GM23338 (cell line): ENCODE results near the gene MTHFR. TPM values are rescaled to one million over a fixed set of nuclear protein-coding genes. Genes with fewer than 3 reads are reported as not detected.

Experiments
- ATAC-seq: fragments of 200-7000 bp; cut with Tn5 transposase; 3 replicates; pipeline ENCODE4 v1.9.1; 2020
- DNase-seq: peaks from one replicate; pipeline ENCODE4 v3.0.0-alpha.2; 2015; ENCODE audit warnings: low spot score
- H2AFZ ChIP-seq: fragments of 200-600 bp; sonication (generic); 2 replicates; pipeline ENCODE4 v1.8.0; 2016; ENCODE audit warnings: antibody characterized with exemption, mild to moderate bottlenecking, moderate library complexity
- H3F3A ChIP-seq: fragments of 200-600 bp; sonication (generic); replicated peaks from 2 replicates; pipeline ENCODE4 v1.8.0; 2017; ENCODE audit warnings: antibody characterized with exemption, mixed run types, low read depth
- H3K27ac ChIP-seq: fragments of 200-600 bp; sonication (generic); 2 replicates; pipeline ENCODE4 v1.6.1; 2016; ENCODE audit warnings: low read depth
- H3K27me3 ChIP-seq: fragments of 200-600 bp; sonication (generic); 2 replicates; pipeline ENCODE4 v1.8.0; 2016; ENCODE audit warnings: mild to moderate bottlenecking, mixed run types, moderate library complexity; ENCODE audit not compliant: insufficient read depth
- H3K36me3 ChIP-seq: fragments of 200-600 bp; sonication (generic); 2 replicates; pipeline ENCODE4 v1.8.0; 2016; ENCODE audit warnings: mild to moderate bottlenecking; ENCODE audit not compliant: insufficient read depth
- H3K4me1 ChIP-seq: fragments of 200-600 bp; sonication (generic); 2 replicates; pipeline ENCODE4 v1.8.0; 2016; ENCODE audit warnings: mild to moderate bottlenecking, moderate library complexity; ENCODE audit not compliant: insufficient read depth
- H3K4me2 ChIP-seq: fragments of 200-600 bp; sonication (generic); 2 replicates; pipeline ENCODE4 v1.7.1; 2017; ENCODE audit warnings: mixed run types
- H3K4me3 ChIP-seq: fragments of 200-600 bp; sonication (generic); 2 replicates; pipeline ENCODE4 v1.6.1; 2016; ENCODE audit warnings: mixed run types
- H3K79me2 ChIP-seq: fragments of 200-600 bp; sonication (generic); replicated peaks from 2 replicates; pipeline ENCODE4 v1.8.0; 2017; ENCODE audit warnings: mild to moderate bottlenecking; ENCODE audit not compliant: insufficient read depth
- H3K9me2 ChIP-seq: fragments of 200-600 bp; sonication (generic); 2 replicates; pipeline ENCODE4 v1.8.0; 2017; ENCODE audit not compliant: insufficient read depth
- H4K20me1 ChIP-seq: fragments of 200-600 bp; sonication (generic); replicated peaks from 2 replicates; pipeline ENCODE4 v1.8.0; 2017; ENCODE audit warnings: mild to moderate bottlenecking; ENCODE audit not compliant: insufficient read depth
- H3K27ac Mint-ChIP-seq: 2 replicates; pipeline ENCODE4 v1.8.0; 2020; ENCODE audit warnings: inconsistent platforms, mild to moderate bottlenecking, moderate library complexity, mixed read lengths
- H3K27me3 Mint-ChIP-seq: 3 replicates; pipeline ENCODE4 v1.8.0; 2022; ENCODE audit warnings: low read depth, mild to moderate bottlenecking, moderate library complexity, mixed read lengths, inconsistent platforms; ENCODE audit not compliant: insufficient read depth, poor library complexity
- H3K36me3 Mint-ChIP-seq: 3 replicates; pipeline ENCODE4 v1.8.0; 2021; ENCODE audit warnings: low read depth, mild to moderate bottlenecking, inconsistent platforms, moderate library complexity, mixed read lengths
- H3K4me1 Mint-ChIP-seq: 3 replicates; pipeline ENCODE4 v1.8.0; 2020; ENCODE audit warnings: mild to moderate bottlenecking, inconsistent platforms, mixed read lengths
- H3K4me3 Mint-ChIP-seq: 3 replicates; pipeline ENCODE4 v1.8.0; 2021; ENCODE audit warnings: moderate library complexity, mild to moderate bottlenecking, inconsistent platforms, mixed read lengths
- H3K9me3 Mint-ChIP-seq: 3 replicates; pipeline ENCODE4 v1.8.0; 2020; ENCODE audit warnings: moderate library complexity, mild to moderate bottlenecking, inconsistent platforms, mixed read lengths
- CREB1 ChIP-seq: fragments of 250-450 bp; sonication (Bioruptor Pico); IDR thresholded peaks from 2 replicates; pipeline ENCODE4 v1.5.0; 2020; ENCODE audit warnings: low read depth, mild to moderate bottlenecking, moderate library complexity
- EZH2phosphoT487 ChIP-seq: fragments of 200-600 bp; sonication (generic); IDR thresholded peaks from one replicate; pipeline ENCODE4 v1.8.1; 2018; ENCODE audit warnings: antibody characterized with exemption; ENCODE audit not compliant: unreplicated experiment
- JUNB ChIP-seq: IDR thresholded peaks from one replicate; pipeline ENCODE4 v1.6.1; 2016; ENCODE audit warnings: antibody characterized with exemption; ENCODE audit not compliant: unreplicated experiment
- NANOG ChIP-seq: IDR thresholded peaks from 2 replicates; pipeline ENCODE4 v1.6.1; 2016; ENCODE audit warnings: antibody characterized with exemption, borderline replicate concordance
- POLR2AphosphoS5 ChIP-seq: IDR thresholded peaks from 2 replicates; pipeline ENCODE4 v1.6.1; 2016; ENCODE audit warnings: antibody characterized with exemption, low read depth
- STAT1 ChIP-seq: IDR thresholded peaks from one replicate; pipeline ENCODE4 v1.6.1; 2016; ENCODE audit warnings: antibody characterized with exemption; ENCODE audit not compliant: unreplicated experiment
- ZNF114 ChIP-seq: fragments of 250-450 bp; sonication (Bioruptor Pico); IDR thresholded peaks from 2 replicates; pipeline ENCODE4 v1.5.0; 2020; ENCODE audit warnings: mild to moderate bottlenecking, moderate library complexity
- ZNF331 ChIP-seq: fragments of 250-450 bp; sonication (Bioruptor Pico); IDR thresholded peaks from 2 replicates; pipeline ENCODE4 v1.5.0; 2020; ENCODE audit warnings: low read depth, mild to moderate bottlenecking, moderate library complexity
- polyA plus RNA-seq: library from polyadenylated mRNA; unstranded; fragments of >200 nt; fragmentation: Nextera tagmentation; extraction: Ambion mirVana; gene quantifications from 2 replicates; pipeline ENCODE4 v1.2.1, GENCODE V29; 2016
- total RNA-seq: library from RNA; depleted of rRNA; stranded (reverse); fragments of >200 nt; shearing (Covaris generic); gene quantifications from 2 replicates; pipeline ENCODE4 v1.2.3, GENCODE V29; 2014
- TF ChIP-seq, protein P1 (sequence below), 2 experiments: fragments of 200-600 bp in 1 of 2; sonication (generic) in 1 of 2; conservative IDR thresholded peaks; 2 replicates each; pipeline versions ENCODE4 v1.5.1 to v1.6.1; 2016 to 2017; ENCODE audit warnings: antibody characterized with exemption in 2 of 2, low read depth in 2 of 2, mild to moderate bottlenecking in 2 of 2, moderate library complexity in 1 of 2
- TF ChIP-seq, protein P2 (sequence below): IDR thresholded peaks from one replicate; pipeline ENCODE4 v1.6.1; 2018; ENCODE audit warnings: antibody characterized with exemption; ENCODE audit not compliant: unreplicated experiment
- TF ChIP-seq, protein P3 (sequence below): fragments of 250-450 bp; sonication (Bioruptor Pico); IDR thresholded peaks from 2 replicates; pipeline ENCODE4 v1.5.0; 2020; ENCODE audit warnings: mild to moderate bottlenecking, moderate library complexity
- TF ChIP-seq, protein P4 (sequence below): IDR thresholded peaks from 2 replicates; pipeline ENCODE4 v1.6.1; 2016; ENCODE audit warnings: antibody characterized with exemption

MTHFR gene
- total and polyA plus RNA-seq, 2 experiments from 2014 or later: 6.9 to 21.6 TPM

DNA sequence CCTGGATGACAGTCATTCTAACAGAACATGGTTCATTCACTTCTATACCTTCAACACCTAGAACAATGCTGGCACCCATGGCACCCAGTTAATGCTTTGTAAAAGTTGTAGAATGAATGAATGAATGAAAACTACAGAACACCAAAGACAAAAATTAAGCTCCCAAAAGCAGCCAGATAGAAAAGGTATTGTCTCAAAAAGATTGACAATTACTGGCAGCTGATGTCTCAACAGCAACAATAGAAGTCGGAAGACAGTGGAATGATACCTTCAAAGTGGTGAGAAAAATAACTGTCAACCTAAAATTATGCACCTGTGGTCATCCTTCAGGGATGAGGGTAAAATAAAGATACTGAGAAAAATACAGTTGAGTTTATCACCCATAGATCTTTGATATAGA, 48.7 kb downstream of the MTHFR start (continued):
- TF ChIP-seq STAT1: no peak
- TF ChIP-seq POLR2AphosphoS5: no peak
- TF ChIP-seq JUNB: no peak
- TF ChIP-seq CREB1: no peak

DNA sequence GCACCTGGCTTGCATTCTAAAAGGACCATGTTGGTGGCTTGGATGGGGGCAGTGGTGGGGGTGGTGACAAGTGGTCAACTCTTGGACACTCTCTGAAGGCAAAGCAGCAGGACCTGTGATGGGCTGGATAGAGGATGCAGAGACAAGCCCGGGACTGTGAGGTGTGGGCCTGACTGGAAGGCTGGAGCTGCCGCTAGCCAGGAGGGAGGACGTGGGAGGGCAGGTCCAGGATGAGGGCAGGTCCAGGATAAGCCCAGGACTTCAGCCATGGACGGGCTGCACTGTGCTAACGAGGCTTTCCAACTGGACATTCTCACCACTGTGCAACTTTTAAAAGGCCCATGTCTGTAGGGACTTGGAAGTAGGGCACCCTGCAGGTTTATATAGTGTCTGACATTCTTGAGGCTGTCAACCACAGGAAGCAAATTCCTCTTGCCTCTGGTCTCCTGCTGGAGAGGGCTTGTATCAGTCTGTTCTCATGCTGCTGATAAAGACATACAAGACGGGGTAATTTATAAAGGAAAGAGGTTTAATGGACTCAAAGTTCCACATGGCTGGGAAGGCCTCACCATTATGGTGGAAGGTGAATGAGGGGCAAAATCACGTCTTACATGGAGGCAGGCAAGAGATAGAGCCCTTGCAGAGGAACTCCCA, 52.1 kb downstream of the MTHFR start:
- H3K4me3 ChIP-seq: no peak overlapping the region
- H3K79me2 ChIP-seq: no peaks in the 10 kb centered on the region
- H4K20me1 ChIP-seq: no peaks in the 10 kb centered on the region
- Mint-ChIP-seq H3K4me1 (peaks cover 21% of the 10 kb centered on the region), H3K36me3 (peaks cover 13% of the 10 kb centered on the region), H3K27me3 (peaks cover 19% of the 10 kb centered on the region), H3K4me3 (no peak overlapping the region), H3K9me3 (peaks cover 19% of the 10 kb centered on the region), H3K27ac (no peak overlapping the region)
- H3K27ac ChIP-seq: no peak overlapping the region
- peak; percentile 8; the same call in 1 of the 3 replicates for ATAC-seq
- no peak overlapping the region for H2AFZ ChIP-seq
- H3F3A ChIP-seq: peaks cover 7% of the 10 kb centered on the region; the same call in 1 of the 2 replicates
- no peaks in the 10 kb centered on the region for H3K9me2 ChIP-seq
- no peak overlapping the region for H3K4me2 ChIP-seq
- H3K36me3 ChIP-seq: no peaks in the 10 kb centered on the region
- DNase-seq: peak; percentile 49
- H3K4me1 ChIP-seq: no peaks in the 10 kb centered on the region; the same call in 1 of the 2 replicates
- H3K27me3 ChIP-seq: no peaks in the 10 kb centered on the region
- TF ChIP-seq CREB1 (no peak), JUNB (no peak), POLR2AphosphoS5 (no peak), NANOG (no peak), ZNF331 (CRISPR knock-in tag) (no peak), EZH2phosphoT487 (no peak), ZNF114 (CRISPR knock-in tag) (no peak), STAT1 (no peak)
- TF ChIP-seq, protein P1, sequence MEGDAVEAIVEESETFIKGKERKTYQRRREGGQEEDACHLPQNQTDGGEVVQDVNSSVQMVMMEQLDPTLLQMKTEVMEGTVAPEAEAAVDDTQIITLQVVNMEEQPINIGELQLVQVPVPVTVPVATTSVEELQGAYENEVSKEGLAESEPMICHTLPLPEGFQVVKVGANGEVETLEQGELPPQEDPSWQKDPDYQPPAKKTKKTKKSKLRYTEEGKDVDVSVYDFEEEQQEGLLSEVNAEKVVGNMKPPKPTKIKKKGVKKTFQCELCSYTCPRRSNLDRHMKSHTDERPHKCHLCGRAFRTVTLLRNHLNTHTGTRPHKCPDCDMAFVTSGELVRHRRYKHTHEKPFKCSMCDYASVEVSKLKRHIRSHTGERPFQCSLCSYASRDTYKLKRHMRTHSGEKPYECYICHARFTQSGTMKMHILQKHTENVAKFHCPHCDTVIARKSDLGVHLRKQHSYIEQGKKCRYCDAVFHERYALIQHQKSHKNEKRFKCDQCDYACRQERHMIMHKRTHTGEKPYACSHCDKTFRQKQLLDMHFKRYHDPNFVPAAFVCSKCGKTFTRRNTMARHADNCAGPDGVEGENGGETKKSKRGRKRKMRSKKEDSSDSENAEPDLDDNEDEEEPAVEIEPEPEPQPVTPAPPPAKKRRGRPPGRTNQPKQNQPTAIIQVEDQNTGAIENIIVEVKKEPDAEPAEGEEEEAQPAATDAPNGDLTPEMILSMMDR (conservative IDR thresholded peaks at IDR 0.05; ENCODE audit: low read depth in 2 of 2): no peak
- TF ChIP-seq, protein P2, sequence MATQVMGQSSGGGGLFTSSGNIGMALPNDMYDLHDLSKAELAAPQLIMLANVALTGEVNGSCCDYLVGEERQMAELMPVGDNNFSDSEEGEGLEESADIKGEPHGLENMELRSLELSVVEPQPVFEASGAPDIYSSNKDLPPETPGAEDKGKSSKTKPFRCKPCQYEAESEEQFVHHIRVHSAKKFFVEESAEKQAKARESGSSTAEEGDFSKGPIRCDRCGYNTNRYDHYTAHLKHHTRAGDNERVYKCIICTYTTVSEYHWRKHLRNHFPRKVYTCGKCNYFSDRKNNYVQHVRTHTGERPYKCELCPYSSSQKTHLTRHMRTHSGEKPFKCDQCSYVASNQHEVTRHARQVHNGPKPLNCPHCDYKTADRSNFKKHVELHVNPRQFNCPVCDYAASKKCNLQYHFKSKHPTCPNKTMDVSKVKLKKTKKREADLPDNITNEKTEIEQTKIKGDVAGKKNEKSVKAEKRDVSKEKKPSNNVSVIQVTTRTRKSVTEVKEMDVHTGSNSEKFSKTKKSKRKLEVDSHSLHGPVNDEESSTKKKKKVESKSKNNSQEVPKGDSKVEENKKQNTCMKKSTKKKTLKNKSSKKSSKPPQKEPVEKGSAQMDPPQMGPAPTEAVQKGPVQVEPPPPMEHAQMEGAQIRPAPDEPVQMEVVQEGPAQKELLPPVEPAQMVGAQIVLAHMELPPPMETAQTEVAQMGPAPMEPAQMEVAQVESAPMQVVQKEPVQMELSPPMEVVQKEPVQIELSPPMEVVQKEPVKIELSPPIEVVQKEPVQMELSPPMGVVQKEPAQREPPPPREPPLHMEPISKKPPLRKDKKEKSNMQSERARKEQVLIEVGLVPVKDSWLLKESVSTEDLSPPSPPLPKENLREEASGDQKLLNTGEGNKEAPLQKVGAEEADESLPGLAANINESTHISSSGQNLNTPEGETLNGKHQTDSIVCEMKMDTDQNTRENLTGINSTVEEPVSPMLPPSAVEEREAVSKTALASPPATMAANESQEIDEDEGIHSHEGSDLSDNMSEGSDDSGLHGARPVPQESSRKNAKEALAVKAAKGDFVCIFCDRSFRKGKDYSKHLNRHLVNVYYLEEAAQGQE: no peak
- TF ChIP-seq, protein P3, sequence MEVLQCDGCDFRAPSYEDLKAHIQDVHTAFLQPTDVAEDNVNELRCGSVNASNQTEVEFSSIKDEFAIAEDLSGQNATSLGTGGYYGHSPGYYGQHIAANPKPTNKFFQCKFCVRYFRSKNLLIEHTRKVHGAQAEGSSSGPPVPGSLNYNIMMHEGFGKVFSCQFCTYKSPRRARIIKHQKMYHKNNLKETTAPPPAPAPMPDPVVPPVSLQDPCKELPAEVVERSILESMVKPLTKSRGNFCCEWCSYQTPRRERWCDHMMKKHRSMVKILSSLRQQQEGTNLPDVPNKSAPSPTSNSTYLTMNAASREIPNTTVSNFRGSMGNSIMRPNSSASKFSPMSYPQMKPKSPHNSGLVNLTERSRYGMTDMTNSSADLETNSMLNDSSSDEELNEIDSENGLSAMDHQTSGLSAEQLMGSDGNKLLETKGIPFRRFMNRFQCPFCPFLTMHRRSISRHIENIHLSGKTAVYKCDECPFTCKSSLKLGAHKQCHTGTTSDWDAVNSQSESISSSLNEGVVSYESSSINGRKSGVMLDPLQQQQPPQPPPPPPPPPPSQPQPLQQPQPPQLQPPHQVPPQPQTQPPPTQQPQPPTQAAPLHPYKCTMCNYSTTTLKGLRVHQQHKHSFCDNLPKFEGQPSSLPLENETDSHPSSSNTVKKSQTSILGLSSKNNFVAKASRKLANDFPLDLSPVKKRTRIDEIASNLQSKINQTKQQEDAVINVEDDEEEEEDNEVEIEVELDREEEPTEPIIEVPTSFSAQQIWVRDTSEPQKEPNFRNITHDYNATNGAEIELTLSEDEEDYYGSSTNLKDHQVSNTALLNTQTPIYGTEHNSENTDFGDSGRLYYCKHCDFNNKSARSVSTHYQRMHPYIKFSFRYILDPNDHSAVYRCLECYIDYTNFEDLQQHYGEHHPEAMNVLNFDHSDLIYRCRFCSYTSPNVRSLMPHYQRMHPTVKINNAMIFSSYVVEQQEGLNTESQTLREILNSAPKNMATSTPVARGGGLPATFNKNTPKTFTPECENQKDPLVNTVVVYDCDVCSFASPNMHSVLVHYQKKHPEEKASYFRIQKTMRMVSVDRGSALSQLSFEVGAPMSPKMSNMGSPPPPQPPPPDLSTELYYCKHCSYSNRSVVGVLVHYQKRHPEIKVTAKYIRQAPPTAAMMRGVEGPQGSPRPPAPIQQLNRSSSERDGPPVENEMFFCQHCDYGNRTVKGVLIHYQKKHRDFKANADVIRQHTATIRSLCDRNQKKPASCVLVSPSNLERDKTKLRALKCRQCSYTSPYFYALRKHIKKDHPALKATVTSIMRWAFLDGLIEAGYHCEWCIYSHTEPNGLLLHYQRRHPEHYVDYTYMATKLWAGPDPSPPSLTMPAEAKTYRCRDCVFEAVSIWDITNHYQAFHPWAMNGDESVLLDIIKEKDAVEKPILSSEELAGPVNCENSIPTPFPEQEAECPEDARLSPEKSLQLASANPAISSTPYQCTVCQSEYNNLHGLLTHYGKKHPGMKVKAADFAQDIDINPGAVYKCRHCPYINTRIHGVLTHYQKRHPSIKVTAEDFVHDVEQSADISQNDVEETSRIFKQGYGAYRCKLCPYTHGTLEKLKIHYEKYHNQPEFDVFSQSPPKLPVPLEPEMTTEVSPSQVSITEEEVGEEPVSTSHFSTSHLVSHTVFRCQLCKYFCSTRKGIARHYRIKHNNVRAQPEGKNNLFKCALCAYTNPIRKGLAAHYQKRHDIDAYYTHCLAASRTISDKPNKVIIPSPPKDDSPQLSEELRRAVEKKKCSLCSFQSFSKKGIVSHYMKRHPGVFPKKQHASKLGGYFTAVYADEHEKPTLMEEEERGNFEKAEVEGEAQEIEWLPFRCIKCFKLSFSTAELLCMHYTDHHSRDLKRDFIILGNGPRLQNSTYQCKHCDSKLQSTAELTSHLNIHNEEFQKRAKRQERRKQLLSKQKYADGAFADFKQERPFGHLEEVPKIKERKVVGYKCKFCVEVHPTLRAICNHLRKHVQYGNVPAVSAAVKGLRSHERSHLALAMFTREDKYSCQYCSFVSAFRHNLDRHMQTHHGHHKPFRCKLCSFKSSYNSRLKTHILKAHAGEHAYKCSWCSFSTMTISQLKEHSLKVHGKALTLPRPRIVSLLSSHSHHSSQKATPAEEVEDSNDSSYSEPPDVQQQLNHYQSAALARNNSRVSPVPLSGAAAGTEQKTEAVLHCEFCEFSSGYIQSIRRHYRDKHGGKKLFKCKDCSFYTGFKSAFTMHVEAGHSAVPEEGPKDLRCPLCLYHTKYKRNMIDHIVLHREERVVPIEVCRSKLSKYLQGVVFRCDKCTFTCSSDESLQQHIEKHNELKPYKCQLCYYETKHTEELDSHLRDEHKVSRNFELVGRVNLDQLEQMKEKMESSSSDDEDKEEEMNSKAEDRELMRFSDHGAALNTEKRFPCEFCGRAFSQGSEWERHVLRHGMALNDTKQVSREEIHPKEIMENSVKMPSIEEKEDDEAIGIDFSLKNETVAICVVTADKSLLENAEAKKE (CRISPR knock-in tag): no peak
- TF ChIP-seq, protein P4, sequence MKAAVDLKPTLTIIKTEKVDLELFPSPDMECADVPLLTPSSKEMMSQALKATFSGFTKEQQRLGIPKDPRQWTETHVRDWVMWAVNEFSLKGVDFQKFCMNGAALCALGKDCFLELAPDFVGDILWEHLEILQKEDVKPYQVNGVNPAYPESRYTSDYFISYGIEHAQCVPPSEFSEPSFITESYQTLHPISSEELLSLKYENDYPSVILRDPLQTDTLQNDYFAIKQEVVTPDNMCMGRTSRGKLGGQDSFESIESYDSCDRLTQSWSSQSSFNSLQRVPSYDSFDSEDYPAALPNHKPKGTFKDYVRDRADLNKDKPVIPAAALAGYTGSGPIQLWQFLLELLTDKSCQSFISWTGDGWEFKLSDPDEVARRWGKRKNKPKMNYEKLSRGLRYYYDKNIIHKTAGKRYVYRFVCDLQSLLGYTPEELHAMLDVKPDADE: no peak
